Duodenal mucosa (tissue), 2 donors: Measurements from ENCODE around the gene PROCA1.
"Not testable (repeated sequence)": the region's sequence is repeated elsewhere in the genome, so short reads cannot be mapped to it uniquely, and the experiment has no call there.

Experiments used
- H3K27ac ChIP-seq: one replicate; pipeline ENCODE4 v1.7.0; 2013; ENCODE audit warnings: low read depth, low read length
- H3K27me3 ChIP-seq, 2 donors: one replicate each; pipeline ENCODE4 v1.7.0; 2013; ENCODE audit warnings: low read length in 2 of 2, control low read depth in 1 of 2; ENCODE audit not compliant: insufficient read depth in 2 of 2, control insufficient read depth in 1 of 2
- H3K36me3 ChIP-seq, 2 donors: one replicate each; pipeline ENCODE4 v1.7.0; 2013; ENCODE audit warnings: low read length in 2 of 2, control low read depth in 1 of 2; ENCODE audit not compliant: insufficient read depth in 2 of 2, control insufficient read depth in 1 of 2
- H3K4me1 ChIP-seq, 2 donors: one replicate each; pipeline ENCODE4 v1.7.0; 2013; ENCODE audit warnings: low read length in 2 of 2, control low read depth in 1 of 2; ENCODE audit not compliant: insufficient read depth in 2 of 2, control insufficient read depth in 1 of 2
- H3K4me3 ChIP-seq, 2 donors: one replicate each; pipeline ENCODE4 v1.7.0; 2013; ENCODE audit warnings: low read length in 2 of 2, low read depth in 1 of 2
- H3K9ac ChIP-seq, 2 donors: one replicate each; pipeline ENCODE4 v1.7.0; 2013; ENCODE audit warnings: low read length in 2 of 2, low read depth in 1 of 2
- H3K9me3 ChIP-seq, 2 donors: one replicate each; pipeline ENCODE4 v1.7.0; 2013; ENCODE audit warnings: low read length in 2 of 2, control low read depth in 1 of 2; ENCODE audit not compliant: control insufficient read depth in 1 of 2

PROCA1 gene

DNA sequence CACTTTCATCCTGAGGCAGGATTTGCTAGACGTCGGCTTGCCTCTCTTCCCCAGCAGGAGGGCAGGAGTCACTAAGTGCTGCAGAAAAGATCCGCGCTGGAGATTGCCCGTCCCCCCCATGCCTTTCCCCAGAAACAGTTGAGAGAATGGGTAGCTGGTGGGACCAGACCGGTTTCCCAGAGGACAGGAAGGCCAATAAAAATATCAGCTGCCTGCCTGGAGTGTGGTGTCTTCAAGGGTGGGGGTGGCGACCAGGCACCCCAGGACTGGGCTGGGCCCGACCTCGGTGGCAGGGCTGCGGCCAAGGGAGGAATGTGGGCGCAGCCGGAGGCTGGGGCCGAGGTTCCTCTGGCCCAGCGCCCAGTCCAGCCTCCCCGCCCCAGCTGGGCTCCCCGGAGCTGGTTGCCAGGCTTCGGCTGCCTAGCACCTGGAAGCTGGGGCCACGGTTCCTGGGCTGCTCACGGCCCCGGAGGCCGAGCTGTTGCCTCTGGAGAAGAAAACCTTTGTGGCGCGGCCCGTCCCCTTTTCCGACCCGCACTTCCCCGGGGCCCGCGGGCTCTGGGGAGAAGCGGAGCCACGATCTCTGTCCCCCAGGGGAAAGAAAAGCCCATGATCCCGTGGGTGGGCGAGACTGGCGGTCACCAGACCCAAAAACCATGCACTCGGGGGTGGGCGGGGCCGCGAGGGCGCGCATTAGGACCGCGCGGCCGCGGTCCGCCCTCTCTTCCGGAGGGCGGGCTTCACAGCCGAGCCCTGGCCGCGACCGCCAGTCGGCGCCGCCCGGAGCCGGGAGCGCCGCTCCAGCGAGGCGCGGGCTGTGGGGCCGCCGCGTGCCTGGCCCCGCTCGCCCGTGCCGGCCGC lies 31.8 kb upstream of the PROCA1 start, which contains the start of gene TRAF4:
Gene TRAF4 (plus strand): TSS at position 769 of the 861 bp plus-strand sequence. CDS start 102 bp downstream, outside the sequence.
- H3K4me3 ChIP-seq: peak within 1 kb of the TSS; percentile 86 to 99
- H3K36me3 ChIP-seq: peaks cover 12 to 16% of the 10 kb centered on the region in 2 donors
- H3K27me3 ChIP-seq: no peaks in the 10 kb centered on the region
- peak within 1 kb of the TSS; percentile 99 for H3K27ac ChIP-seq
- H3K9me3 ChIP-seq: no peaks in the 10 kb centered on the region
- H3K4me1 ChIP-seq: peaks cover 53 to 57% of the 10 kb centered on the region in 2 donors
- H3K9ac ChIP-seq: peak within 1 kb of the TSS; percentile 95 to 99

DNA sequence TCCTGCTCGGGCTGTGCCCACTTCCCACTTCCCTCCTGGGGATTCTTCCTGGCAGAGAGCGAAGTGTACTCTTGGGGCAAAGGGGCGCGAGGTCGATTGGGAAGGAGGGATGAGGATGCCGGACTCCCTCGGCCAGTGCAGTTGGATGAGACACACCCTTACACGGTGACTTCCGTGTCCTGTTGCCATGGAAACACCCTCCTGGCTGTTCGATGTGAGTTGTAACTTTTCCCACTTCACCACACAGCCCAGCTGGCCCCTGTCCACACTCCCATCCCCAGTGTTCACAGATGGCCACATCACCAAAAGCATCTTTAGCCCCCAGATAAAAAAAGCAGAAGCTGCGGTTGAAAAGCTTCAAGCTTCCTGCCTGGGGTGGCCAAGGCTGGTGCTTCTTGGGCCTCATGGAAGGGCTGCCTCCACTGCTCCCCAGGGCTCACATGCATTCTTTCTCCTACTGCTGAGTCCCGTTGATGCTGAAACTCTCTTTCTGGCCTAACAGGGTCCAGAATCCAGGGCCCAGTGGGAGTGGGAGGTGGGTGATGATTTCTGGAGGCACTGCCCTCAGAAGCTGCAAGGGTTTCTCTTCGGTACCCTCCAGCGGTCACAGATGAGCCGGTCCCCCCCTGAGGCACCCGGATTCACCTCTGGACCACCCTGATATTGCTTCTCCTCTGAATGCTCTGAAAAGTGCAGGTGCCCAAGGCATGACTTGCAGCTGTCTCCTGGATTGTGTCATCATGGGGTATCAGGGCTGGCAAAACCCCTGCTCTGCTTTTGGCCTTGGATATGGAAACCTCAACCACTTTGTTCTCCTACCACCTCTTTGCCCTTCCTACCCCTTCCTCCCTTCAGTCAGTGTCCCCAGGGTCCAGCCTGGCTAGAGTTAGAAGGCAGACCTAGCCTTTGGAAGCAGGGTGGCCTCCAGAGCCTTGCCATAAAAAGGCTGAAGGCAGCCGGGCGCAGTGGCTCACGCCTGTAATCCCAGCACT lies 30.0 kb upstream of the PROCA1 start:
- Histone ChIP-seq H3K4me3 (no peak overlapping the region), H3K4me1 (peaks cover 41 to 42% of the 10 kb centered on the region in 2 donors), H3K9ac (peak overlapping the region in 1 of 2 donors; percentile 38), H3K36me3 (no peaks in the 10 kb centered on the region), H3K9me3 (no peaks in the 10 kb centered on the region), H3K27ac (no peak overlapping the region), H3K27me3 (no peaks in the 10 kb centered on the region)

DNA sequence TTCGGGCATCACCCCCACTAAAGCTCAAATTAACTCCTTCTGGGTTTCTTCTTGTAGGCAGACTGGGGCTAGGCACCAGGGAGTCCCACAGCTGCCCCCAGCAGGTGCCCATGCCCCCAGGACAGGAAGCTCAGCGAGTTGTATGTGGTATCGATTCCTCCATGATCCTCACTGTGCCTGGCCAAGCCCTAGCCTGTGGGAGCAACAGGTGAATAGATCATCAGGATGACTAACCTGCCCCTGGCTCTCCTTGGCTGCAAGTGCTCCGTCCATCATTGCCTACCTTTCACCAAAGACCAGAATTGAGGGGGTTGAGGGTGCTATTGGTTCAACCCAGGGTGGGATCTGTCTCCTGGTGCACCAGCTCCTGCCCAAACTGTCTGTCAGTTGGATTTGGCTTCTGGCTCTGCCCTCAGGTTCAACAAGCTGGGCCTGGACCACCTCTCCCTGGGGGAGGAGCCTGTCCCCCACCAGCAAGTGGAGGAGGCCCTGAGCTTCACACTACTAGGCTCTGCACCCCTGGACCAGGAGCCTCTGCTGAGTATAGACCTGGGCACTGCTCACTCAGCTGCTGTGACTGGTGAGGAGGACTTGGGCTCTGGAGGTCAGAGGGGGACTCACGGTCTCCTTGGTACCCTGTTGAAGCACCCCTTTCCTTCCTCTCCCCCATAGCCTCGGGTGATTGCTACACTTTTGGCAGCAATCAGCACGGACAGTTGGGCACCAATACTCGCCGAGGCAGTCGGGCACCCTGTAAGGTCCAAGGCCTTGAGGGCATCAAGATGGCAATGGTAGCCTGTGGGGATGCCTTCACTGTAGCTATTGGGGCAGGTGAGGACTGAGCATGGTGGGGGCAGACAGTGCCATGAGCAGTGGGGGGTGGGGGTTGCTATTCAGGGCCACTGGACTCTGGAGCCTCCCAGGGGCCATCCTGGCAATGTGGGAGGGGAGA lies 29.0 kb upstream of the PROCA1 start:
- H3K27ac ChIP-seq: no peak overlapping the region

DNA sequence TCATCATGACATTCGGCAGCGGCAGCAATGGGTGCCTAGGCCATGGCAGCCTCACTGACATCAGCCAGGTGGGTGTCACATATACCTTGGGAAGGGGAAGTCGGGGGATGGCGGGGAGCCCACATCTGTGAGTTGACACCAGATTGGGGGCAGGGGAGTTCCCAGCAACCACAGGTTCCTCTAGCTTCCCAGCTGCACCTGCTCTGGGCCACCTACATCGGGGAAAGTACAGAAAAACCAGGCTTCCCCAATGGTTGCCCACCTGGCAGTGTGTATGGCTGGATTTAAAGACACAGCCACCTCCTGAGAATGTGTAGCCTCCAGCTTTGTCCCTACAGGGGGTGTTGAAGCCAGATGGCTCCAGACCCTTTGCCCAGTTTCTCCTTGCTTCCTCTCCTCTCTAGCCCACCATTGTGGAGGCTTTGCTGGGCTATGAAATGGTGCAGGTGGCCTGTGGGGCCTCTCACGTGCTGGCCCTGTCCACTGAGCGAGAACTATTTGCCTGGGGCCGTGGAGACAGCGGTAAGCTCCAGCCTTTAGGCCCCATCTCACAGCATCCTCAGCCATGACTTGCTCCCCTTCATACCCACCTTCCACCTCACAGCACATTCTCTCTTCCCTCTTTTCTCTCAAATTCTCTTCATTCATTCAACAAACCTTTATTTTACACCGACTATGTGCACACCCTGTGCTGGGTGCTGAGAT lies 27.1 kb upstream of the PROCA1 start:
- Histone ChIP-seq H3K9me3 (no peaks in the 10 kb centered on the region), H3K9ac (no peak overlapping the region), H3K4me3 (no peak overlapping the region), H3K4me1 (peaks cover 23 to 28% of the 10 kb centered on the region in 2 donors), H3K36me3 (peaks cover 0 to 3% of the 10 kb centered on the region in 2 donors), H3K27ac (no peak overlapping the region), H3K27me3 (no peaks in the 10 kb centered on the region)

More for the DNA sequence above, 29.0 kb upstream of the PROCA1 start:
- Histone ChIP-seq H3K4me3 (no peak overlapping the region), H3K4me1 (peaks cover 32% of the 10 kb centered on the region in 2 donors), H3K9ac (no peak overlapping the region), H3K27me3 (no peaks in the 10 kb centered on the region), H3K9me3 (no peaks in the 10 kb centered on the region), H3K36me3 (no peaks in the 10 kb centered on the region)

DNA sequence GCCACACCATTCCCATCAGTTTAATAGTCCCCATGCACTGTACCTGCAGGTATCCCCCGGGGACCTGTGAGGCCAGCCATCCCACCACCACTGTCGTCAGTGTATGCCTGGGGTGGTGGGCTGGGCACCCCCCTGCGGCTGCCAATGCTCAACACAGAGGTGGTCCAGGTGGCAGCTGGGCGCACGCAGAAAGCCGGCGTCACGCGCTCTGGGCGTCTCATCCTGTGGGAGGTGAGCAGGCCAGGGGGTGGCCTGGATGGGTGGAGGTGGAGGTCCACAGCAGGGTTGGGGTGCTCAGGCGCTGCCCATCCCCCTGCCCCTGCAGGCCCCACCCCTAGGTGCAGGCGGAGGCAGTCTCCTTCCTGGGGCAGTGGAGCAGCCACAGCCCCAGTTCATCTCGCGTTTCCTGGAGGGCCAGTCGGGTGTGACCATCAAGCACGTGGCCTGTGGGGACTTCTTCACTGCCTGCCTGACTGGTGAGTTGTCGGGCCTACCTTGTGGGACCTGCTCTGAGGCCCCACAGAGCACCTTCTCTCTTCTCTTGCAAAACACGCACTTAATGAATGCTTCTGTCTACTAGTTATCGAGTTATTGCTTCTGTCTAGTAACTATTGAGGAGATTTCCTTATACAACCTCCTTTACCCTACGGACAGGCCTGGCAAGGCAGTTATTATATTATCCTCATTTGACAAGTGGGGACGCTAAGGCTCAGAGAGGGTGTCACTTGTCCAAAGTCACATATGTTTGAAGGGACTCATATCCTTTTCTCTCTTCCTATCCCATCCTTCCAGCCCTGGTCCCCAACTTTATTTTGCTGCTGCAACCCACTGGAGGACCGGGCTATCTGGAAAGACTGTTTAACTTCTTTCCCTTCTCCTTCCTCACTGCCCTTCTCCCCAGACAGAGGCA lies 26.3 kb upstream of the PROCA1 start:
- Histone ChIP-seq H3K27me3 (no peaks in the 10 kb centered on the region), H3K27ac (no peak overlapping the region), H3K4me3 (no peak overlapping the region)

DNA sequence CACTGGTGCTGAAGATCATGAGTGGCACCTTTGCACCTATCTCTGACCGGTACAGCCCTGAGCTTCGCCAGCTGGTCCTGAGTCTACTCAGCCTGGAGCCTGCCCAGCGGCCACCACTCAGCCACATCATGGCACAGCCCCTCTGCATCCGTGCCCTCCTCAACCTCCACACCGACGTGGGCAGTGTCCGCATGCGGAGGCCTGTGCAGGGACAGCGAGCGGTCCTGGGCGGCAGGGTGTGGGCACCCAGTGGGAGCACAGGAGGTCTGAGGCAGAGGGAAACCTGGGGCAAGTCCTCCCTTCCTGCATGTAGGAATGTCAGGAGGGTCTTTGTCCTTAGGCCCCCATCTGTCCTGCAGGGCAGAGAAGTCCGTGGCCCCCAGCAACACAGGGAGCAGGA lies 25.6 kb upstream of the PROCA1 start:
- Histone ChIP-seq H3K27ac (no peak overlapping the region), H3K4me3 (no peak overlapping the region)

More for the DNA sequence above, 26.3 kb upstream of the PROCA1 start:
- Histone ChIP-seq H3K4me1 (peaks cover 23 to 28% of the 10 kb centered on the region in 2 donors), H3K9ac (no peak overlapping the region), H3K36me3 (peaks cover 0 to 4% of the 10 kb centered on the region in 2 donors), H3K9me3 (no peaks in the 10 kb centered on the region)

DNA sequence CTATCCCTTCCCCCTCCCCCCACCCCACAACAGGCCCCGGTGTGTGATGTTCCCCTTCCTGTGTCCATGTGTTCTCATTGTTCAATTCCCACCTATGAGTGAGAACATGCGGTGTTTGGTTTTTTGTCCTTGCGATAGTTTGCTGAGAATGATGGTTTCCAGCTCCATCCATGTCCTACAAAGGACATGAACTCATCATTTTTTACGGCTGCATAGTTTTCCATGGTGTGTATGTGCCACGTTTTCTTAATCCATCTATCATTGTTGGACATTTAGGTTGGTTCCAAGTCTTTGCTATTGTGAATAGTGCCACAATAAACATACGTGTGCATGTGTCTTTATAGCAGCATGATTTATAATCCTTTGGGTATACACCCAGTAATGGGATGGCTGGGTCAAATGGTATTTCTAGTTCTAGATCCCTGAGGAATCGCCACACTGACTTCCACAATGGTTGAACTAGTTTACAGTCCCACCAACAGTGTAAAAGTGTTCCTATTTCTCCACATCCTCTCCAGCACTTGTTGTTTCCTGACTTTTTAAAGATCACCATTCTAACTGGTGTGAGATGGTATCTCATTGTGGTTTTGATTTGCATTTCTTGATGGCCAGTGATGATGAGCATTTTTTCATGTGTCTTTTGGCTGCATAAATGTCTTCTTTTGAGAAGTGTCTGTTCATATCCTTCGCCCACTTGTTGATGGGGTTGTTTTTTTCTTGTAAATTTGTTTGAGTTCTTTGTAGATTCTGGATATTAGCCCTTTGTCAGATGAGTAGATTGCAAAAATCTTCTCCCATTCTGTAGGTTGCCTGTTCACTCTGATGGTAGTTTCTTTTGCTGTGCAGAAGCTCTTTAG lies 24.5 kb upstream of the PROCA1 start:
- not testable (repeated sequence) for H3K27ac ChIP-seq, H3K4me3 ChIP-seq, H3K9ac ChIP-seq, H3K36me3 ChIP-seq, H3K27me3 ChIP-seq, H3K9me3 ChIP-seq
- peaks cover 11 to 16% of the 10 kb centered on the region in 2 donors for H3K4me1 ChIP-seq

More for the DNA sequence above, 25.6 kb upstream of the PROCA1 start:
- Histone ChIP-seq H3K4me1 (peaks cover 20 to 25% of the 10 kb centered on the region in 2 donors), H3K27me3 (no peaks in the 10 kb centered on the region), H3K36me3 (peaks cover 0 to 4% of the 10 kb centered on the region in 2 donors), H3K9ac (no peak overlapping the region), H3K9me3 (no peaks in the 10 kb centered on the region)

DNA sequence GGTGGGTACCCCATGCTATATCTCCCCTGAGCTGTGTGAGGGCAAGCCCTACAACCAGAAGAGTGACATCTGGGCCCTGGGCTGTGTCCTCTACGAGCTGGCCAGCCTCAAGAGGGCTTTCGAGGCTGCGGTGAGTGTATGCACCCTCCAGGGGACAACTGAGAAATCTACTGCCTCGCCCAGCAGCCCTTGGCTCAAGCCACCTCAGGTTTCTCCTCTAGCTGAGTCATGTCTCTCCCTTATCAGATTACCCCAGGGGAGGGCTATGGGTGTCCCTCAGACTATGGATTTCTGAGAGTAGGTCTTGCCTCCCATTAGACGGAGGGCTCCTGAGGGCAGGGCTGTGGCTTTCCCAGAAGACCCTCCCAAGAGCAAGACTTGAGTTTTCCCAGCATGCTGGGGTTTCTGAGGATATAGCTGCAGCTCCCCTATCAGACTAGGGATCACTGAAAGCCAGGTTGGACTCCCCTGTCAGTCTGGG lies 23.6 kb upstream of the PROCA1 start:
- H3K27me3 ChIP-seq: no peaks in the 10 kb centered on the region
- no peak overlapping the region for H3K9ac ChIP-seq
- peaks cover 0 to 4% of the 10 kb centered on the region in 2 donors for H3K36me3 ChIP-seq
- H3K9me3 ChIP-seq: no peaks in the 10 kb centered on the region
- H3K4me1 ChIP-seq: peaks cover 9 to 11% of the 10 kb centered on the region in 2 donors
- H3K4me3 ChIP-seq: no peak overlapping the region
- no peak overlapping the region for H3K27ac ChIP-seq
